ENCODE data around the gene ETV4.

Gene ETV4

GRCh38 chr17:43543771-43544575, 2.2 kb downstream of the ETV4 start:
- DNase-seq (ENCODE audit: low read depth in 2 of 2) = no peak

GRCh38 chr17:43543300-43543699, 2.8 kb downstream of the ETV4 start:
- DNase-seq (ENCODE audit: low read depth in 2 of 2) = no peak

DNA sequence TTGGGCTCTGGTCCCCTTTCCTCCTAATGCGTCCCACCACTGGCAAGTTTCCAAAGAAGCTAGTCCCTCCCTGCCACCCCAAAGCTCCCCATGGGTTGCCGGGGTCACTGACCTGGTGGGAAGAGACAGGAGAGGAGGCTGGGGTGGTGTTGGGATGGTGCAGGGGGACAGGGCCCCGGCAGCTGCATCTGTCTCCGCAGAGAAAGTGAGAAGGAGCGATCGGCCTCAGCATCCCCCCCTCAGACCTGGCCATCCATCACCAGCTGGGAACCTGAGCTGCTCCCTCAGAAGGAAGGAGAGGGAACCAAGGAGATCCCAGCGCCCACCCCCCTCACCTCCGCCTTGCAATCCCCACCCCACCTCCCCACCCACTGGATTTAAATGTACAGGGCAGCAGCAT, 3.3 kb downstream of the ETV4 start:
- DNase-seq (ENCODE audit: low read depth in 2 of 2) = no peak

- DNase-seq (ENCODE audit: low read depth in 2 of 2) = no peak
Observed at GRCh38 chr17:43540821-43541674, 5.1 kb downstream of the ETV4 start.

- DNase-seq (ENCODE audit: low read depth in 2 of 2) = no peak
Observed at GRCh38 chr17:43536236-43536992, 9.7 kb downstream of the ETV4 start.

DNA sequence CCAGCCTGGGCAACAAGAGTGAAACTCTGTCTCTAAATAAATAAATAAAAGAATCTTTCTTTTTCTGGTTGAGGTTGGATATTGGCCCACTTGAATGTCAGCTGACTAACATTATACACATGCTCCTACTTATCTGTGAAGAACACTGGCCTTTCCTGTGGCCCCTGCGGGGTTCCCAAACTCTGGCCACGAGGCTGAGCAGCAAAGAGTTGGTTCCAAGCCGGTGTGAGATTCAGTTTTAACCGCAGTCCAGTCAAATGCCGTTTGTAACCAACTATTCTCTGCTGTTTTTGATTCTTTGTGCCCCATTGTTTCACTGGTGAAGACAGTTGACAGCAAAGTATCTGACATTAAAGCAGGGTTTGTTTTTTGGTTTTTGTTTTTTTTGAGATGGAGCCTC, 11.2 kb downstream of the ETV4 start:
- DNase-seq (ENCODE audit: low read depth in 2 of 2) = no peak

GRCh38 chr17:43533699-43534098, 12.4 kb downstream of the ETV4 start:
- DNase-seq (ENCODE audit: low read depth in 2 of 2) = no peak

GRCh38 chr17:43532581-43532980, 13.6 kb downstream of the ETV4 start:
- DNase-seq (ENCODE audit: low read depth in 2 of 2) = no peak

DNA sequence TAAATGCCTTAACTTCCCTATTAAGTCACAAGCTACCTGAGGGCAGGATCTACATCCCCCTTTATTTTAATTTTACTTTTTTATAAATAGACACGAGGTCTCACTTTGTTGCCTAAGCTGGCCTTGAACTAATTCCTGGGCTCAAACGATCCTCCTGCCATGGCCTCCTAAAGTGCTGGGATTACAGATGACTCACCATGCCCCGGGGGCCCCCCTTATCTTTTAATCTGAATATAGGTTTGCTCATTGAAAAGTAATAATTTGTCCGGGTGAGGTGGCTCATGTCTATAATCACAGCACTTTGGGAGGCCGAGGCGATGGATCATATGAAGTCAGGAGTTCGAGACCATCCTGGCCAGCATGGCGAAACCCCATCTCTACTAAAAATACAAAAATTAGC, 14.2 kb downstream of the ETV4 start:
- DNase-seq (ENCODE audit: low read depth in 2 of 2) = no peak

- DNase-seq (ENCODE audit: low read depth in 2 of 2) = no peak
Observed at GRCh38 chr17:43531082-43531378, 15.1 kb downstream of the ETV4 start.

DNA sequence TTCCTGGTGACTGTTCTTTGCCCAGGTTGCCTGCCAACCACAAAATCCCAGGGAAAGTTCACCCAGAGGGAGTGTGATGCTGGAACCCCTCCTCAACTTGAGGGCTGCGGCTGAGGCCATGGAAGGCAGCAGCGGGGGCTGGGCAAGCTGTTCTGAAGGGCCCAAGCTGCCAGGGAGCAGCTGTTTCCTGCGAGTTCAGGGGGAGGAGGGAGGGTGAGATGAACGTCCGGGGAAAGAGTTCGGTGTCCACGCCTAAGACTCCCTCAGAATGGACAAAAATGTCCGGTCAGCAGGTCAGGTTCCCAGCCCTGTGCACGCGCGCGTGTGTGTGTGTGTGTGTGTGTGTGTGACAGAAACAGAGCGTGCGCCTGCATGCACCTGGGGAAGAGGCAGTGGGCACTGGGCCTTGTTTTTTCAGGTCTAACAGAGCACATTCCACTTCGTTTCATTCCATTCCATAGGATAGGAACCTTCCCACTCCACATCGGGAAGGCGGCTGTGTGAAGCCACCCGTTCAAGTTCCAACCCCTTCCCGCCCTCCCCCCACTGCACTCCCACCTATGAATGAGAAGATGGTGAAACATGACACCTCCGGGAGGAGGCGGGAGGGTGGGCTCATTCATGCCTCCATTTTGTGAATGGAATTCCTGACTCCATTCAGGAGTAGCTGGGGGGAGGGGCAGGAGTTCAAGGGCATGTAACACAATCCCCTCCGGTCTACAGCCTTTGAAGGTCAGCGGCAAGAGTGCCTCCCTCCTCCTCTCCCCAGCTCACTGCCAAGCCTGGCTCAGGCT, 15.7 kb downstream of the ETV4 start:
- no peak for DNase-seq (ENCODE audit: low read depth in 2 of 2)

- no peak for DNase-seq (ENCODE audit: low read depth in 2 of 2)
Observed at GRCh38 chr17:43529947-43530287, 16.2 kb downstream of the ETV4 start.

- DNase-seq (ENCODE audit: low read depth in 2 of 2) = no peak
Observed at GRCh38 chr17:43528988-43529814, 16.9 kb downstream of the ETV4 start.

GRCh38 chr17:43528319-43528987, 17.7 kb downstream of the ETV4 start:
- DNase-seq (ENCODE audit: low read depth in 2 of 2) = no peak

DNA sequence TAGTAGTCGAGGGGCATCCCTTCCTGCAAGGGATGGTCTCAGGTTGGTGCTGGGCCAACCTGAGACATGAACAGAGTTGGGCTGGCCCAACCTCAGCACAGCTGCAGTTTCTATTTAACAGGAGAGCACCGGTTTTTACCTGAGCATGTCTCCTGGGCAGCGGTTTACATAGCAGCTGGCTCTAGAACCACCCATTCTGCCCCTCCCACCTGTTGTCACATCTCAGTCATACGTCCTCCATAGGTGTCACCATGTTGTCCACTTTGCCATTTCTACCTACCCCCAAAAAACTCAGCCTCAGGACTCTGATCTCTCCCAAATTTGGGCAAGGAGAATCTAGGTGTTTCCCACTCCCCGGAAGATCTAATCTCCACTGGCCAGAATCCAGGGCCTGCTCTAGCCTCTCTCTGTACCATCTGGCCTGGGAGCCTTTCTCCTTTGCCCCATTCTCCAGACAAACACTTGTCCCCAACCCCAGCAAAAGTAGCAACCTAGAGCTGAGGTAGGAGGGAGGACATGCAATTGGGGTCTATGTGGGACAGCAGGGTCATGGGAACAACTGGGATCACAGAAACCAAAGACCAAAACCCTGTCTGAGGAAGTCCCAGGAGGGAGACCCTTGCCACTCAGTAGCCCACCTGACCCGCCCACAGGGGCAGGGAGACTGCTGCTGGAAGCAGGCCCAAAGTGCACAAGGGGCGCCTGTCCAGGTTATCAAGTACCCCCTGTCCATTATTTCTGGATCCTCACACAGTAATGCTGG, 19.1 kb downstream of the ETV4 start:
- no peak for DNase-seq (ENCODE audit: low read depth in 2 of 2)

GRCh38 chr17:43524945-43525575, 21.1 kb downstream of the ETV4 start:
- DNase-seq (ENCODE audit: low read depth in 2 of 2) = no peak

DNA sequence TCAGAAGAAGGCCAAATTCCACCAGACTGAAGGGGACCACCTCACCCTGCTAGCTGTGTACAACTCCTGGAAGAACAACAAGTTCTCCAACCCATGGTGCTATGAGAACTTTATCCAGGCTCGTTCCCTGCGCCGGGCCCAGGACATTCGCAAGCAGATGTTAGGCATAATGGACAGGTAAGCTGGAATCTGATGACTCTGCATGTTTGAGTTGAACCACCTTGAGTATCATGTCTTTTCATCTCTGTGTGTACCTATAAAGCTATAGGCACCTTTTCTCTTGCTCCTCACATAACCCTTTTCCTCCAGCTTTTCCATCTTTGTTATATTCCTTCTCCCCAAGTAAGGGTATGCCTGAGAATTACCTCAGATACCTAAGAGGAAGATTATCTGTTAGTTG, 24.8 kb downstream of the ETV4 start:
- DNase-seq (ENCODE audit: low read depth in 2 of 2) = no peak

GRCh38 chr17:43517615-43518386, 28.3 kb downstream of the ETV4 start:
- no peak for DNase-seq (ENCODE audit: low read depth in 2 of 2)
